Adrenal gland (tissue), 5 donors: ENCODE measurements around the gene PLD5.

ENCODE experiments used
- CTCF ChIP-seq, 6 experiments: fragments of 450-650 bp in 4 of 6; fragments of 200-600 bp in 2 of 6; sonication (generic) in 1 of 6; IDR thresholded peaks; 1 replicate in 5 of 6; 2 replicates in 1 of 6; pipeline versions ENCODE4 v1.5.1 to v1.8.0; 2016 to 2021; ENCODE audit warnings: antibody characterized with exemption in 6 of 6, mild to moderate bottlenecking in 2 of 6, moderate library complexity in 1 of 6
- POLR2A ChIP-seq, 2 donors: fragments of 450-650 bp; IDR thresholded peaks; one replicate each; pipeline ENCODE4 v1.6.1; 2017; ENCODE audit warnings: antibody characterized with exemption in 2 of 2, mild to moderate bottlenecking in 2 of 2, moderate library complexity in 1 of 2
- donor health status: DM: no; HTN: no; CAD: no.

DNA sequence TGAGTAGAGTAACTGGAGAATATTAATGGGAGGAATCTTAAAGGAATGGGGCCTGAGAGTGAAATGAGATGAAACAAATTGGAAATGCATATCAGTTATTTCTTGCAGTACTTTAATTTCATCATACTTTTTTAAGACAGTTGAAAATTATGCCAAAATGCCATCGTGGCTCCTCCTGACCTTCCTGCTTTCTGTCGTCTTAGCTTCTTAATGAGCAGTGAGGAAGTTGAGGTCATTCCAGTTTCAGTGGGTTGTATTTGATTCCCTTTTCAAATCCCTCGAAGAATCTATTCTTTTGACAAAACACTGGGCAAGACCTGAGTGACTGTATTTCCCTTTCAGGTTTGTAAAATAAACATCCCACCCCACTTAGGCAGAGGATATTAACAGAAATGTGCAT is 390.7 kb downstream of the PLD5 start:
- no peak for TF ChIP-seq CTCF (IDR thresholded peaks at IDR 0.05)
- no peak for TF ChIP-seq POLR2A (IDR thresholded peaks at IDR 0.05)
